Activated CD8-positive, alpha-beta T cell treated with anti-CD3 and anti-CD28 coated beads for 36 hours (primary cell): ENCODE measurements around the gene CDHR3. TPM values are rescaled to one million over a fixed set of nuclear protein-coding genes. Genes with fewer than 3 reads are reported as not detected.

ENCODE experiments used
- ATAC-seq: fragments of 200-7000 bp; cut with Tn5 transposase; one replicate; pipeline ENCODE4 v1.10.0; 2021; ENCODE audit warnings: mild to moderate bottlenecking, moderate library complexity
- CTCF ChIA-PET: fragments of 350-600 bp; sonication (Branson Sonifier 250); formaldehyde crosslinking; loops from one replicate; lab custom pipeline; 2021; ENCODE audit warnings: antibody characterized with exemption; lab: Charles Lee
- POLR2A ChIA-PET: fragments of 350-600 bp; sonication (Branson Sonifier 250); formaldehyde crosslinking; loops from one replicate; lab custom pipeline; 2021; ENCODE audit warnings: antibody characterized with exemption; lab: Charles Lee
- DNase-seq: peaks from one replicate; pipeline ENCODE4 v3.0.0-alpha.2; 2020
- H3K27ac Mint-ChIP-seq: one replicate; pipeline ENCODE4 v1.8.0; 2021; ENCODE audit warnings: mild to moderate bottlenecking, mixed read lengths
- H3K27me3 Mint-ChIP-seq: one replicate; pipeline ENCODE4 v1.8.0; 2021; ENCODE audit warnings: mixed read lengths
- H3K36me3 Mint-ChIP-seq: one replicate; pipeline ENCODE4 v1.8.0; 2021; ENCODE audit warnings: low read depth, mixed read lengths
- H3K4me1 Mint-ChIP-seq: one replicate; pipeline ENCODE4 v1.8.0; 2021; ENCODE audit warnings: low read depth, mixed read lengths
- H3K4me3 Mint-ChIP-seq: one replicate; pipeline ENCODE4 v1.8.0; 2021; ENCODE audit warnings: mild to moderate bottlenecking, moderate library complexity, mixed read lengths
- H3K9me3 Mint-ChIP-seq: one replicate; pipeline ENCODE4 v1.8.0; 2021; ENCODE audit warnings: mixed read lengths
- intact Hi-C: fragments of 100-400 bp; cut with micrococcal nuclease; formaldehyde crosslinking; loops from one replicate; pipeline ENCODE4 v1.10.0; 2022
- total RNA-seq, 2 experiments: library from RNA; stranded (reverse); gene quantifications; one replicate each; pipeline ENCODE4 v1.2.3, GENCODE V29; 2021
- TF ChIP-seq, protein P1 (sequence below): fragments of 200-600 bp; IDR thresholded peaks from one replicate; pipeline ENCODE4 v1.8.0; 2022; ENCODE audit warnings: antibody characterized with exemption, mild to moderate bottlenecking

The CDHR3 gene
- total RNA-seq, 2 experiments from 2014 or later, result 0.58 to 0.74 TPM

DNA sequence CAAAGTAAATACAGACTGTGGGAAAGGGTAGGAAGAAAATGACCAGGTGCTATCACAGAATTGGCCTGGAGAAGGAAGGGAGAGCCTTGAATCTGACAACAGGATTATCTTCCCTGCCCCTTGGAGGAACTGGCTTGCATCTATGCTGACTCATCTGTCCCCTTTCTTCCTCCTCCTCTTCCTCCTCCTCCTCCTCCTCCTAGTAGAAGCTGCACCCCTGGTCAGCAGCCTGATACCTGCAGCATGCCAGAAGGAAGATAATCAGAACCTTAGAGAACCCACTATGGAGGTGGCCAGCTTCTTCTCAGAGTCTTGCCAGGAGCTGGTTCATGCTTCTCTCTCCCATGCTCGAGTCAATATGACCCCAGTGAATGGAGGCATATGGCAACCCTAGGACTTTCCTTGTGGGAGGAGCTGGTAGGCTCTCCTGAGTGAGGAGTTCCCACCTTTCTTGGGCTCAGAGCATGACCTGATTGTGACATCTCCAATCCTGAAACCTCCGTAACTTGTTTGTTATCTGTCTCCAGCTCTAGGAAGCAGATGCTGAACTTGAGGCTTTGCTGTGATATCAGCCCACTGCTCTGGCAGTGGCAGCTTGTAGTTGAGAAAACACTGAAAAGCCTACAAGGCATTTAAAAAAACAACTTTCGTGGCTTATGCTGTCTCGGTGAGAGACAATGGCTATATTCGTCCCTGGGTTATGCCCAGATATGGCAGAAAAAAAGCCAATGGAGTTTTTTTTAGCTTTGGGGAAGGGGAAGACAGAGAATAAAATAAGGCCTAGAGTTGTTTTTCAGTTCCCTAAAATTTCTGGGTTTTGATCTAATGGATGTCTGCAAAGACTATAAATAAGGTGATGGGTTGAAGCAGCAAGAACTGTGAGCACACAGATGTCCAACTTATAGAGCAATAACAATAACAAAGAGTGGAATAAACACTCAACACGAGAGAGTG lies 60.6 kb downstream of the CDHR3 start:
- no peak for ATAC-seq
- intact Hi-C loops, result loop anchor here (5.0 kb wide), 1 partner anchor 96 kb away; no protein-coding TSS in a partner anchor
- TF ChIP-seq, protein P1, sequence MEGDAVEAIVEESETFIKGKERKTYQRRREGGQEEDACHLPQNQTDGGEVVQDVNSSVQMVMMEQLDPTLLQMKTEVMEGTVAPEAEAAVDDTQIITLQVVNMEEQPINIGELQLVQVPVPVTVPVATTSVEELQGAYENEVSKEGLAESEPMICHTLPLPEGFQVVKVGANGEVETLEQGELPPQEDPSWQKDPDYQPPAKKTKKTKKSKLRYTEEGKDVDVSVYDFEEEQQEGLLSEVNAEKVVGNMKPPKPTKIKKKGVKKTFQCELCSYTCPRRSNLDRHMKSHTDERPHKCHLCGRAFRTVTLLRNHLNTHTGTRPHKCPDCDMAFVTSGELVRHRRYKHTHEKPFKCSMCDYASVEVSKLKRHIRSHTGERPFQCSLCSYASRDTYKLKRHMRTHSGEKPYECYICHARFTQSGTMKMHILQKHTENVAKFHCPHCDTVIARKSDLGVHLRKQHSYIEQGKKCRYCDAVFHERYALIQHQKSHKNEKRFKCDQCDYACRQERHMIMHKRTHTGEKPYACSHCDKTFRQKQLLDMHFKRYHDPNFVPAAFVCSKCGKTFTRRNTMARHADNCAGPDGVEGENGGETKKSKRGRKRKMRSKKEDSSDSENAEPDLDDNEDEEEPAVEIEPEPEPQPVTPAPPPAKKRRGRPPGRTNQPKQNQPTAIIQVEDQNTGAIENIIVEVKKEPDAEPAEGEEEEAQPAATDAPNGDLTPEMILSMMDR, result no peak
- DNase-seq, result no peak
- Mint-ChIP-seq H3K4me3 (no peak overlapping the region), H3K36me3 (no peaks in the 10 kb centered on the region), H3K9me3 (no peaks in the 10 kb centered on the region), H3K27me3 (no peaks in the 10 kb centered on the region), H3K27ac (peak overlapping the region; percentile 49), H3K4me1 (peaks cover 53% of the 10 kb centered on the region)
- ChIA-PET CTCF (interaction anchor here (0.7 to 14.7 kb wide), 9 partner anchors 12 to 893 kb away, joined by 3 to 104 read pairs (median 6); no protein-coding TSS in a partner anchor), POLR2A (interaction anchor here (1.1 to 2.7 kb wide), 3 partner anchors 16 to 258 kb away, joined by 3 to 6 read pairs (median 3); no protein-coding TSS in a partner anchor)

DNA sequence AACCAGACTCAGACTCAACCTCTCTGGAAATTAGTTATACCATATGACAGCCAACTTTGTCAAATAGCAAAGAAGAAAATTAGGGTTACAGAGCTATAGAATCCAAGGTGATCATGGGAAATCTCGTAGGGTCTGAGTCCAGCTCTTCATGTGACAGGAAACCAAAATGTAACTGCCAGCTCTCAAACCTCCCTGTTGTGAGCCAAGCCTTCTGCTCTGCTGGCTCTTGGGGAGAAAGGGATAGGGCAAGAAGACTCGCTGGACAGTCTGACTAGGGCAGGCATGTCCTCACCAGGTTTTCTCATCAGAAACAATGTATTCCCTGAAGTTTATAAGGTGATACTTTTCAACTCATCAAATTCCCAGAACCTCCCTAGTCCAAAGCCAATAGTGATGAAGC lies 63.0 kb downstream of the CDHR3 start:
- POLR2A ChIA-PET, result interaction anchor here (1.9 kb wide), 1 partner anchor 11 kb away, joined by 6 read pairs; no protein-coding TSS in a partner anchor
- Mint-ChIP-seq H3K27me3 (no peaks in the 10 kb centered on the region), H3K27ac (no peak overlapping the region), H3K9me3 (no peaks in the 10 kb centered on the region), H3K4me1 (peaks cover 43% of the 10 kb centered on the region), H3K4me3 (no peak overlapping the region), H3K36me3 (no peaks in the 10 kb centered on the region)
- TF ChIP-seq, protein P1, result no peak
- DNase-seq (no peak), ATAC-seq (no peak)
- intact Hi-C loops, result no loop called here
- CTCF ChIA-PET, result interaction anchor here (1.2 to 14.7 kb wide), 7 partner anchors 12 to 265 kb away, joined by 3 to 104 read pairs (median 3); no protein-coding TSS in a partner anchor

DNA sequence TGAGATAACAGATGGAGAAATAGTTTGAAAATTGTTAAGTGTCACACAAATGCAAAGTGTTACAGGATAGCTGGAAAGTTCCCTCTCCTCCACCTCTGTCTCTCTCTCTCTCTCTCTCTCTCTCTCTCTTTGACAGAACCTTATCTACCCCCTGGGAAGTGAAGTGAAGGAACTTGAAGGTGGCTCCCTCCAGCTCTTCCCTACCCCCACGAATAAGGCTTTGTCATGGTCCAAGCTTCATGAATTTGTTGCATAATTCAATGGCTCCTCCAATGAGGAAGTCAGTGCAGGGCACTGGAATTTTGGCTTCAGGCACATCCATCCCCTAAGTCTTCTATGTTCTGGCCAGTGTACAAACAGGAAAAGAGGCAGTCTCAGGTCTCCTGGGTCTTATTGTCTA lies 66.4 kb downstream of the CDHR3 start:
- intact Hi-C loops, result no loop called here
- DNase-seq (no peak), ATAC-seq (no peak)
- Mint-ChIP-seq H3K4me1 (peaks cover 15% of the 10 kb centered on the region), H3K27me3 (no peaks in the 10 kb centered on the region), H3K4me3 (no peak overlapping the region), H3K9me3 (no peaks in the 10 kb centered on the region), H3K27ac (no peak overlapping the region), H3K36me3 (no peaks in the 10 kb centered on the region)
- TF ChIP-seq, protein P1, result no peak
- ChIA-PET POLR2A (no interaction called here), CTCF (interaction anchor here (1.8 to 14.7 kb wide), 6 partner anchors 9 to 376 kb away, joined by 5 to 104 read pairs (median 8); no protein-coding TSS in a partner anchor)

DNA sequence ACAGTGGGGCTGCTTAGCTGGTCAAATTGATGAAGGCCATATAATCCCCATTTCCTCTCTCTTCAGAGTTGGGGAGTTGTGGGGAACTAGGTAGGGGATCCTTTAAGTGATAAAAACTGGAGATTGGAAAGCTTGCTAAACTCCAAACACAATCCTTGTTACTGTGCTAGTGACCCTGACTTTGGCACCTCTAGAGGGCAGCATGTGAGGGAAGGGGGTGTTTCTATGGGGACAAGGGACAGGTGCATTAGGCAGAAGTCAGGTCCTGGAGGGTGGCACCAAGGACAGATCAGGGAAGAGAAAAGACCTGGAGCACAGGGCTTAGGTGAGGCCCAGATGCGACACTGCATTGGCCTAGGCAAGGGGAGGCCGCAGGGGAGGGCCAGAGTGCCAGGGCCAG lies 66.9 kb downstream of the CDHR3 start:
- POLR2A ChIA-PET, result no interaction called here
- CTCF ChIA-PET, result interaction anchor here (0.7 to 14.7 kb wide), 7 partner anchors 10 to 377 kb away, joined by 3 to 104 read pairs (median 7); no protein-coding TSS in a partner anchor
- DNase-seq (no peak), ATAC-seq (no peak)
- Mint-ChIP-seq H3K27ac (no peak overlapping the region), H3K36me3 (no peaks in the 10 kb centered on the region), H3K4me1 (peaks cover 15% of the 10 kb centered on the region), H3K4me3 (no peak overlapping the region), H3K27me3 (no peaks in the 10 kb centered on the region), H3K9me3 (no peaks in the 10 kb centered on the region)
- TF ChIP-seq, protein P1, result no peak
- intact Hi-C loops, result no loop called here
